Measurements from ENCODE around the gene WDR4.

The WDR4 gene

DNA sequence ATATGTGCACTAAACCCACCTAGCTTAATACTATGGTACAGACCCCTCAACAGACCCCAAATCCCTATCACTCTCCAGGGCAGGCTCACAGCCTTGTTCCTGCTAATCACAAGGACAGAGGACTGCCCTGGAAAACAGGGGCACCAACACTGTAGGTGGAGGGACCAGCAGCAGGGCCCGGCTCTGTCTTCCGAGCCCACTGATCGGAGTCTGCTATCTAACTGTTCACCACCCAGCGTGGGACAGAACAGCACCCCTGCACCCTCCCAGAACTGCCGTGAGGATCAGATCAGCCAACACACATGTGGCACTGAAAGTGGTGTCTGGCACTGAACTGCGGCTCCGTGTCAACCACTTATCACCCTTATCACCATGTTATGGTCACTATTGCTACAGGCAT is 6.2 kb downstream of the WDR4 start:
- no peak for DNase-seq

GRCh38 chr21:42868196-42868595 is 11.1 kb downstream of the WDR4 start:
- no peak for DNase-seq

DNA sequence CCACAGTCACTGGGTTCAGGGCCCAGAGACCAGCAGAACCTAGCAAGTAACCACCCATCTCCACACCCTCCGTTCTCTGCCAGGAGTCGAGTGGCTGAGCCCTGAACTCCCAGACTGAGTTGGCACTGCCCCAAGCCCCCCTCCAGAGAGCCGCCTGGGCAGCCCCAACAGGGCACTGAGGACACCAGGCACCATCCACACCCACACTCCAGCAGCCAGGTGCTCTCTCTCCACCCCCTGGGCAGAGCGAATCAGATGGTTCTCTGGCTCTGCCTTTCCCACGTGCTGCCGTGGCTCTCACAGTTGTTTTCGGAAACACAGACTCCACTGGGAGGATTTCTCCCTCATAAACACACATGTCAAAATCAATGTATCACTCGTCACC is 13.6 kb downstream of the WDR4 start:
- peak; percentile 93 for DNase-seq

DNA sequence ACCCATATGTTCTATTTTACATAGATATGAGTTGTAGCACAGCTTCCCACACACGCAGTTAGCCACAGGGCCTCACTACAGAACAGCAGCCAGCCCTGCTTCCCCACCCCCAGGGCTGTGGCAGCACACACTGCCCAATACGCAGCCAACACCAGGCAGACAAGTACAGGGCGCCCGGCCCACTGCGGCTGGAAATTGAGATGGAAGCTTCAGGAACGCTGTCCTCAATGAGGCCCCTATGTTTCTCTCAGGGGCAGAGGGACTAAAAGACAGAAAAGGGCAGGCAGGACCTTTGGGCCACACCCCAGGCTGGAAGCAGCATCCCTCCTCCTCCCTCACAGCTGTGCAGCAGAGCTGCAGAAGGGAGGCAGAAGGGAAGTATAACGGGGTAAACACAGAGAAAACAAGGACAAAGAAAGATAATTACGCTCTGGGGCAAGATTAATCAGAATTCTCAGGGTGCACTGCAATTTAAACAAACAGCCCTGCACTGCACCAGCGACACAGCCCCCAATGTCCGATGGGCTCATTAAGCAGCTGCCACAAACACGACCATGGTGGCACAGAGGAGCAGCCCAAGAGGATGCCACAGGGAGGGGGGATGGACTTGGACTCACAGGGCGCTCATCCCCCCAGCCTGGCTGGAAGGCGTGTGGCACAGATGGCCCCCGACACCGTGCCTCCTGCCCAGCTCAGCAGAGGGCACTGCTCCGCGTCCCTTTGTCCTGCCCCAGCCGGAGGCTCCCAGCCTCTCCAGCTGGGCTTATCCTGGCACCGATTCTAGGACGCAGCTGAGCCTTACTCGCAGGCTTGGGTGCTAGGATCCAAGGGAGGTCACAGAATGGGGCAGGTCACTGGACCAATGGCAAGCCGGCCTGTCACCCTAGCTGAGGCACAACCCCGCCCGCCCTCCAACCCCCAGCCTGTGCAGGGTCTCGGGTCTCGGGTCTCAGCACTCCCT is 14.2 kb downstream of the WDR4 start:
- DNase-seq: peak; percentile 75

- no peak for DNase-seq
Measured at GRCh38 chr21:42864286-42864685, 15.1 kb downstream of the WDR4 start.

- no peak for DNase-seq
Measured at GRCh38 chr21:42863504-42863870, 15.9 kb downstream of the WDR4 start.

DNA sequence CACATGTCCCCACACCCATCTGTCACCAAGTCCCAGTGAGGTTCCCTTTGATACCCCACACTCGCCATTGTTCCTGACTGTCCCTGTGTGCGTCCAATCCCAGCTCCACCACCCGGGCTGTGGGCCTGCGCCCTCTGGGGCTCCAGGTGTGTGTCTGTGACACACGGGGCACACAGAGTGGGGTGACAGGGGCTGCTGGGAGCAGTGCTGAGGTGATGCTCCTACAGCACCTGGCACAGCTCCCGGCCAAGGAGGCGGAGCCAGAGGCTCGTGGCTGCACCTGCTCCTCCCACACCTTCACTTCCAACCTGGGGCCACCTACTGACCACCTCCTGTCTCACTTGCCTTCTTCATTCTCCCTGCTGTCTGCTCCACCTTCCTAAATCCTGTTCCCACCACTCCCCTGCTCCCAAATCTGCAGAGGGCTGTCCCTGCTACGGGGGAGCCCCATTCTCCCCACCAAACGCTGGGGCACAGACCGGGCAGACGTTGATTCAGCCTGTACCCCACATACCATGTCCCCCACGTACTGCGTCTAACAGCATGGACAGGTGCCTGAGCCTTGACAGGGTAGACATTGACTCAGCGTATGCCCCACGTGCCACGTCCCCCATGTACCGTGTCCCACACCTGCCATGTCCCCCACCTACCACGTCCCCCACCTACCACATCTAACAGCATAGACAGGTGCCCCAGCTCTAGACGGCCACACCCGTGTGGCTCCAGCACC is 16.4 kb downstream of the WDR4 start:
- DNase-seq: no peak

DNA sequence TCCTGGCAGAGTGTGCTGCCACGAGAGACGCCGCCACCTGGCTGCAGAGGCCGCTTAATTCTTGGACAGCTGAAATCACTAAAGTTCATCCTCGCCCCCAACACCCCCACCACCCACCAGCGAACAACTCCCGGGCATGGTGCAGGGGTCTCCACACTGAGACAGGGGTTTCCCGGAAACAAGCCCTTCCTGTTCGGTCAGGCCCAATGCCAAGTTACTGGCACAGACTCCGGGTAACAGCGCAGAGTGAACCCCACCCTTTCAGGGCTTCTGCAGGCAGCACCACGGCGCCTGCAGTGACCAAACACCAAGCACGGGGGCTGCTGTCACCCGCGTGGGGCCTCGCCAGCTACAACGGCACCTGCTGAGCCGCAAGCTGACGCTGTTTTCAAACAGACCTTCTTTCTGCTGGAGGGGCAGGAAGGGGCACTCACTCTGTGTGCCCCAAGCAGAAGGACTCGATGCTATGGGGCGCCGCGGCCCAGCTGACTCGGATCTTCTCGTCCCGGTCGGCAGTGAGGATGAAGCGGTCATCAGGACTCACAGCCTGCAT is 17.4 kb downstream of the WDR4 start:
- no peak for DNase-seq

DNA sequence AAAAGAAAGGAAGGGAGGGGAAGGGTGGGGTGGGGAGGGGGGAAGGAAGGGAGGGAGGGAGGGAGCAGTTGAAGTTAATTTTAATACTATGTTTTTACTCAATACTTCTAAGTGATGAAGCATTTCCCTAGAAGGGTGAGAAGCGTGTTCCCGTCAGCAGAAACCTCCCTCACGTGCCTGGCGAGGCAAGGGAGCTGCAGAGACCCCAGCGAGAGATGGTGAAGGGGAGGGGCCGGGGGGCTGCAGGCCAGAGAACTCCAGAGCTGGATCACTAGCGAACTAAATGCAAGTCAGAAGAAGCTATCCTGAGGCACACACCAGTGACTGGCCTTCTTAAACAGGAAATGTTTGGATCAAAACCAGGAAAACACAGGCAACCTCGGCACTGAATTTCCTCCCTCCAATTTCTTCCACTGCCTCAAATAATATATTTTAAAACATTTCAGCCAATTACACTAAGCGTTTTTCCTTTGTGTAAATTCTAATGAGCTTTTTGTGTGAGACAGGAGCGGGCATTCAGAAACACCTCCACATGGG is 18.0 kb downstream of the WDR4 start:
- DNase-seq: no peak

DNA sequence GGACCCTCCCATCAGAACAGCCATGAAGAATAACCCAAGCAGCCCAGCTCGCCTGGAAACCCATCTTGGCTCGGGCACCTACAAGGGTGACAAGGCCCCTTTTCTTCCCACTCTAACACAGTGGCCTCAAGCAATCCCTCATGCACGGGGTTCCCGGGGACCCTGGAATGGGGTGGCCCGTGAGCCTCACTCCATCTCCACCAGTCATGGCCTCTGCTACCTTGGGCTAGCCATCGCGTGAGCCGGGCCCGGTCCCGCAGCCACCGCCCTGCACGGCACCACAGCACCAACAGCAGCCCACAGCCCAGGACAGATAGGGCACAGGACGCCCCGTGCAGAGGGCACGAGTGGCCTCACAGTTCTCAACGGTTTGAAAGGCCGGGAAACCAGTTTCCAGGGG is 19.0 kb downstream of the WDR4 start:
- DNase-seq: no peak

DNA sequence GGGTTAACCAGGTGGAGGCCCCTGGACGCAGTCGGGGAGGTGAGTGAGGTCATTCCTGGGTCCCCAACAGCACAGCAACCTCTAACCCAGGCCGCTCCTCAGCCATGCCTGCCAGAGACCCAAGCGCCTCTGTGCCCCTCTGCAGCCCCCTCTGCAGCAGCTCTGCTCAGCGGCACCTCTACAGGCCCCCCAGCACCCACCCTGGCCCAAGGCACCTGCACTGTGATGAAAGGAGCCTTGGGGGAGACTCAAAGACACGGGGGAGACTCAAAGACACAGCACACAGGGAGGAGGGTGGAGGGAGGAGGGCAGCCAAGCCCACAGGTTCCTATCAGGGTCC is 19.5 kb downstream of the WDR4 start:
- no peak for DNase-seq

- DNase-seq: no peak
Measured at GRCh38 chr21:42858957-42859890, 20.1 kb downstream of the WDR4 start.

- no peak for DNase-seq
Measured at GRCh38 chr21:42858185-42858847, 21.0 kb downstream of the WDR4 start.

GRCh38 chr21:42857216-42857615 is 22.1 kb downstream of the WDR4 start:
- no peak for DNase-seq

DNA sequence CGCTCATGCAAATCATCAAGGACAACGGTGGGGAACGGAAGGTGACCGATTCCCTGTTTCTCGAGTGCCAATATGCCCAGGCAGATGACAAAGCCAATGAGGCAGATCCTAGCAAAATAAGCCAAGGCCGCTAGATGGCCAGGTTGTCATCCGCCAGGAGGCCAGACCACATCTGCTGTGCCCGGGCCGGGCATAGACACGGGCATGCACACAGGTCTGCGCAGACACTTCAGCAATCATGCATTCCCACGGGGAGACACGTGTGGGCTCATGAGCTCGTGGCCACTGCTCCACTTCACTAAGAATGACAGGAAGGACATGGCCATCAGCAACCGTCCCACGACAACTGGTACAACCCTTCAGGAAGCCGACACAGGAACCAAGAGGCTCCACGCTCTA is 23.4 kb downstream of the WDR4 start:
- DNase-seq: no peak

DNA sequence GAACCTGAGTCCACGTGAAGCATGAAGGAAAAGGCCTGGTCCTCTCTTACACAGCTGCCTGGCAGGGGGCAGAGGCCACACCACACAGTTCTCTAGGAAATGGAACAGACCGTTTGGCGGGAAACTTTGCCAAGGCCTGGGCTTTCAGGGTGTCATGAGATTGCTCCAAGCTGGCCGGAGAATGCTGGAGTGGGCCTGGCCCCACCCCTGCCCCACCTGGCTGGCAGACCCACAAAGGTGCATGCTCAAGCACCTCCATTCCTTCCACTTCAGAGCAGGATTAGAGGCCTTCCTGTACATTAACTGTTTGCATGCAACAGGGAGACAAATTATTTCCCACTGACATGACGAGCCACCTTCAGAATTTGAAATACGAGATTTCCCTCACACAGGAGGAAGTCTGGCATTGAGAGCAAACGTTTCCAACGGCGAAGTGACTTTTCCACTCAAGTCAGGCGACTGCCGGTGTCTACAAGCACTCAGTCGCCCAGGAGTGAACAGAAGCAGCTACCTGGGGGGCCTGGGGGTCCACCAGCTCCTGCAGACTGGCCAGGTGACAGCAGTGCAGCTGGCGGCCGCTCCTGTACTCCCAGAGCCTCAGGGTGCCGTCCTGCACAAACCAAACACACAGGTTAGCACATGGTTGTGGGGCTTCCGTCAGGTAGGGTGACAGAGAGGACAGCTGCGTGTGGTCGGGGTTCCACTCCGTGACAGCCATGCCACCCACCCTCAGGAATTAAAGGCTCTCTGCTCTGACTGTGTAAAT is 24.0 kb downstream of the WDR4 start:
- no peak for DNase-seq

DNA sequence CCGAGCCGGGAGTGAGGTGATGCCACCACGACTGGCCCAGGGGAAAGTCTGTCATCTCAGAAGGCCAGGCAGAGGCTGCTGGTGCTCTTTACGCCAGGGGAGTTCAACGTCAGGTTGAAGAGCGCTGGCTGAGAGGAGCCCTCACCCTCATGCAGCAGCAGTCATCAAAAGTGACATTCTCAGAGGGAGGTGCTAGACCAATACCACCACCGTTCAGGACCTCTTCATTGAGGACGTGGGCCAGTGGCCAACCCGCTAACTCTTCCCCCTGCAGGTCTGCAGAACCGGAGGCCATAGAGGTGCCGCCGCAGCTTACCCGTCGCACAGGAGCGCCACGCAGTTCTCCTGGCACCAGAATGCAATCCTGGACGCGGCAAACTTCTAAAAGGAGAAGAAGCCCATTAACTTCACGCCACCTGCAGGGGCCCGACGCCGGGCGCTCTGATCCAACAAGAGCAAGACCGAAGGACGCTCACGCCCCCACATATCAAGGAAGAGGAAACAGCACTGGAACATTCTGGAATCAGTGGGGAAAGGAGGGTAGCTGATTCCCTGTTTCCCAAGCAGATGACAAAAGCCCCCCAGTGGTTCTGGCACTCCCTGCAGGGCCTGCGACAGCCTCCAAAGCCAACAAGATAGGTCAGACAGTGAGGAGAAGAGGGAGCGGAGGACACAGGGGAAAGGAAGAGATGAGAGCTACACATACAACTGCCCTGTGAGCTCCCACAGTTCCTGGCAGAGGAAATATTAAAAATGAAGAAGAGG is 24.9 kb downstream of the WDR4 start:
- DNase-seq: no peak

- no peak for DNase-seq
Measured at GRCh38 chr21:42853621-42854020, 25.7 kb downstream of the WDR4 start.

DNA sequence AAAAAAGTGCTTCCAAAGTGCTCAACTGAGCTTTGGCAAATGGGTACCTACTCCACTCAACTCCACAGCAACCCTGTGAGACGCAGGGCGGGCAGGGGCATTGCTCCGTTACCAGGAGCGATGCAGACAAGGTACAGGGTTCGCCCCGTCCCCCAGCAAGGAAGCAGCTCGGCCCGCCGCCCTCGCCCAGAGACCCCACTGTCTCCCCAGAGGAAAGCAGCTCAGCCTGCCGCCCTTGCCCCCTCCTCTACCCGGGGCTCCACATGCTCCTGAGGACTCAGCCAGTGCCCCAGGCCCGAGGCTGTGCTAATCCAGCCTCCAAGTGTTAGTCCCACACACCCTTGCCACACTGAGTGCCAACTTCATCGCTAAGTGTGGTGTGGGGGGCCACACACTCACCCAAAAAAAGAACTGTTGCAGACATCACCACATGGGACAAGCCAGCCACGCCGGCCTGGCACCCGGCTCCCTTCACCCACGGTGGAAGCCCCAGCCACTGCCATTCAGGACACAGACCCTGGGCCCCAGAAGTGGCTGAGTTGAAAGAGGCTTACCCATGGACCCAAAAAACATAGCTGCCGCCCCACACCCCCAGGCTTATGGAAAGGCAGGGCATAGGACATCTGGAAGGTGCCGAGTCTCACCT is 26.3 kb downstream of the WDR4 start:
- DNase-seq: no peak
